Omental fat pad (tissue), 4 donors: ENCODE data around the gene FXYD7. TPM values are rescaled to one million over a fixed set of nuclear protein-coding genes. Genes with fewer than 3 reads are reported as not detected.

ENCODE experiments used
- ATAC-seq: fragments of 150-250 bp; one replicate; pipeline ENCODE4 v1.9.1; 2016; ENCODE audit warnings: mild to moderate bottlenecking, moderate library complexity; ENCODE audit not compliant: low FRiP score
- DNase-seq: peaks from one replicate; pipeline ENCODE4 v3.0.0-alpha.2; 2019; ENCODE audit warnings: low spot score
- total RNA-seq, 4 donors: library from RNA; depleted of rRNA; stranded (reverse); fragments of >200 nt; gene quantifications; one replicate each; pipeline ENCODE4 v1.1.0, GENCODE V29; 2016
- TF ChIP-seq, protein P1 (sequence below), 3 donors: fragments of 450-650 bp; IDR thresholded peaks; one replicate each; pipeline ENCODE4 v1.5.1; 2016 to 2017; ENCODE audit warnings: antibody characterized with exemption in 3 of 3, mild to moderate bottlenecking in 3 of 3, moderate library complexity in 2 of 3

The FXYD7 gene
- total RNA-seq, 4 donors from 2014 or later: not detected

DNA sequence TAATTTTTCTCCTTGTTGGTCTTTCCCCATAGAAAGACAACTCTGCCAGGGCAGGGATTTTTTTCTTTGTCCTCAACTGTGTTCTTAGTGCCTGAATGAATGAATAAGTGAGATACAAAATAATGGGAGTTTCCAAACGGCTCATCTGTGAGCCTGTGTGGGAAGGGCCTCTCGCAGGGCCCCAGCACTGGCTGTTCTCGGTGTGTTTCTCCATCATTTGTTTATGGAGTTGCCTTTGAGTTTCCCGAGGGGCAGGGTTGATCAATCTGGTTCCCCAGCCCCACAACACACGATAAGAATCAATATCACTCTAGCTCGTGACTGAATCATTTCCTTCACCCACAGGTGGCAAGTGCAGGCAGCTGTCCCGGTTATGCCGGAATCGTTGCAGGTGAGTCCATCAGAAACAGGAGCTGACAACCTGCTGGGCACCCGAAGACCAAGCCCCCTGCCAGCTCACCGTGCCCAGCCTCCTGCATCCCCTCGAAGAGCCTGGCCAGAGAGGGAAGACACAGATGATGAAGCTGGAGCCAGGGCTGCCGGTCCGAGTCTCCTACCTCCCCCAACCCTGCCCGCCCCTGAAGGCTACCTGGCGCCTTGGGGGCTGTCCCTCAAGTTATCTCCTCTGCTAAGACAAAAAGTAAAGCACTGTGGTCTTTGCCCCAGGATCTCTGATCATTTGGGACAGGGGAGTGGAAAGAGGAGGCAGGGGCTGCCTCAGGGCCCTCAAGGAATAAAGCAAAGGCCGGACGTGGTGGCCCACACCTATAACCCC, 26.4 kb downstream of the FXYD7 start:
- TF ChIP-seq, protein P1, sequence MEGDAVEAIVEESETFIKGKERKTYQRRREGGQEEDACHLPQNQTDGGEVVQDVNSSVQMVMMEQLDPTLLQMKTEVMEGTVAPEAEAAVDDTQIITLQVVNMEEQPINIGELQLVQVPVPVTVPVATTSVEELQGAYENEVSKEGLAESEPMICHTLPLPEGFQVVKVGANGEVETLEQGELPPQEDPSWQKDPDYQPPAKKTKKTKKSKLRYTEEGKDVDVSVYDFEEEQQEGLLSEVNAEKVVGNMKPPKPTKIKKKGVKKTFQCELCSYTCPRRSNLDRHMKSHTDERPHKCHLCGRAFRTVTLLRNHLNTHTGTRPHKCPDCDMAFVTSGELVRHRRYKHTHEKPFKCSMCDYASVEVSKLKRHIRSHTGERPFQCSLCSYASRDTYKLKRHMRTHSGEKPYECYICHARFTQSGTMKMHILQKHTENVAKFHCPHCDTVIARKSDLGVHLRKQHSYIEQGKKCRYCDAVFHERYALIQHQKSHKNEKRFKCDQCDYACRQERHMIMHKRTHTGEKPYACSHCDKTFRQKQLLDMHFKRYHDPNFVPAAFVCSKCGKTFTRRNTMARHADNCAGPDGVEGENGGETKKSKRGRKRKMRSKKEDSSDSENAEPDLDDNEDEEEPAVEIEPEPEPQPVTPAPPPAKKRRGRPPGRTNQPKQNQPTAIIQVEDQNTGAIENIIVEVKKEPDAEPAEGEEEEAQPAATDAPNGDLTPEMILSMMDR (IDR thresholded peaks at IDR 0.05): no peak
- no peak for DNase-seq
- ATAC-seq: no peak

DNA sequence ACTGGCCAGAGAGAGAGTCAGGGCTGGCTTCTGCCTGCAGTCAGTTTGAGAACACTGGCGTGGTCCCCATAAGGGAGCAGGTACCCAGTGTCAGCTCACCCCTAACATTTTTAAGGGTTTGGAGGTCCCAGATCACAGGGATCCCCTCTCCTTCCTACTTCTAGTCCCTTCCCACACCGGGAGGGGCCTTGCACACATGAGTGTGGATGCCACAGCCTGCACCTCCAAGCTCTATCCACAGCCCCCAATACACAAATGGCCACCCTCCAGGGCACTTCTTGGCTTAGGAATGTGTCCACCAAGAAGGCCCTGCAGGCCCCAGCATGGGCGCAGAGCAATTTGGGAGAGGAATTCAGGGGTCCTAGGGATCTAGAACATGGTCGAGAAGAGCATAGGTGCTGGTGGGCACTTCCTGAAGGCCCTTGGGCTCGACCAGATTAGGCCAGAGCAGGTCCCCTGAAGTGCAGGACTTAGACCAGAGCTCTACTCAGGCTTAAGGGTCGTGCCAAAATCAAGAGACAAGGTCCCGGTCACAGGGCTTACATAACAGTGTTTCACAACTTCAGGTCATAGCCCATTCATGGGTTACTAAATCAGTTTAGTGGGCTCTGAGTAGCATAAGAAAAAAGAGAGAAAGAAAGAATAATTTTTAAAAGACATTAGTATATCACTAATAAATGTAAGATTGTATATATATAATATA, 27.5 kb downstream of the FXYD7 start:
- TF ChIP-seq, protein P1 (IDR thresholded peaks at IDR 0.05): no peak
- DNase-seq (no peak), ATAC-seq (no peak)

- TF ChIP-seq, protein P1 (IDR thresholded peaks at IDR 0.05): no peak
- no peak for DNase-seq
- ATAC-seq: no peak
Measured at GRCh38 chr19:35171730-35172129, 28.7 kb downstream of the FXYD7 start.

- no peak for ATAC-seq
- TF ChIP-seq, protein P1 (IDR thresholded peaks at IDR 0.05): no peak
- DNase-seq: no peak
Measured at GRCh38 chr19:35174226-35174625, 31.2 kb downstream of the FXYD7 start.

DNA sequence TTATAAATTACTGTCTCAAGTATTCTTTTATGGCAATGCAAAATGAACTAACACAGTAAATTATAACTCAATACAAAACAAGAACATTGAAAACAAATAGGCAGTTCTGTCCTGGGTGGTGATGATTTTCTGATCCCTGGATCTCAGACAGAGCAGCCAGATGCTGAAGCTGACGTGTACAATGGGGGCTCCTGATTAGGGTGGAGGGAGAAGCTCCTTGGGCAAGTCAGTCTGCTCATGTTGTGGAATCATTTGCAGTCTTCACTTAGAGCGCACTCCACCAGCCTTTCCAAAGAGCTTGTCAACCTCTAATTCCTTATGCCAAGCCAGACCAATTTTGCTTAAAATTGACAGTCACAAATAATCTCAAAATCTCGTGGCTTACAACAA, 33.1 kb downstream of the FXYD7 start:
- ATAC-seq (no peak), DNase-seq (no peak)
- TF ChIP-seq, protein P1 (IDR thresholded peaks at IDR 0.05): no peak

- TF ChIP-seq, protein P1 (IDR thresholded peaks at IDR 0.05): no peak
- DNase-seq (no peak), ATAC-seq (no peak)
Measured at GRCh38 chr19:35177377-35178274, 34.6 kb downstream of the FXYD7 start.
